Gastrocnemius medialis (tissue), 4 donors: ENCODE measurements around the gene ANTXR1.

Experiments used
- POLR2A ChIP-seq, 2 donors: fragments of 450-650 bp; IDR thresholded peaks; one replicate each; pipeline ENCODE4 v1.6.1; 2017; ENCODE audit warnings: antibody characterized with exemption in 2 of 2, mild to moderate bottlenecking in 2 of 2, moderate library complexity in 2 of 2
- TF ChIP-seq, protein P1 (sequence below), 5 experiments: fragments of 450-650 bp in 3 of 5; fragments of 200-600 bp in 2 of 5; sonication (generic) in 2 of 5; IDR thresholded peaks in 4 of 5; conservative IDR thresholded peaks in 1 of 5; 1 replicate in 4 of 5; 2 replicates in 1 of 5; pipeline ENCODE4 v1.5.1; 2016 to 2019; ENCODE audit warnings: antibody characterized with exemption in 5 of 5, mild to moderate bottlenecking in 3 of 5, moderate library complexity in 3 of 5

DNA sequence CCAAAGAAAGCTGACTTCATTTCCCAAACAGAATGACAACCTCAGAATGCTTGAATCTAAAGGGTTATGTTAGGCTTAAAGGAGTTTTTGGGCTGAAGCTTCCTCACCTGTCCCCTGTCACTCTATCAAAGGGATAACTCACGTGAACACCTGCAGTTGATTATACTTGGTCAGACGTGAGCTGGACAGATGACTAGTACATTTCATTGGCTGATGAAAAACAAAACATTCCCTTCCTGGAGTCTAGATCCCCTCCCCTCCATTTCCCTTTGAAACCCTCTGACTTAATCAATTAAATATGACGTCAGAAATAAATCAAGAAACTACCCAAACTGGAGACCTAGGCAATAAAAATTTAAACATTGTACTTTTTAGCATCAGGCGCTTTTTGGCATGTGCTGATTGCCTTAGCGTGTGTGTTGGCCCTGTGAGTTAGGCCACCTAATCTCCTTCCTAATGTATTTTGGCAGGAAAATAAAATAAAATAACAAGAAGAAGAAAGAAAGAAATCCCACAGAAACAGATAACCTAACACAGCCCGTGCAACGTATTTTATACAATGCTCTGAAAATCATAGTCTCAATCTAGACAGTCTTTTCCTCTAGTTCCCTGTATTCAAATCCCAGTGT is 159.0 kb downstream of the ANTXR1 start:
- no peak for TF ChIP-seq POLR2A (IDR thresholded peaks at IDR 0.05)
- TF ChIP-seq, protein P1, sequence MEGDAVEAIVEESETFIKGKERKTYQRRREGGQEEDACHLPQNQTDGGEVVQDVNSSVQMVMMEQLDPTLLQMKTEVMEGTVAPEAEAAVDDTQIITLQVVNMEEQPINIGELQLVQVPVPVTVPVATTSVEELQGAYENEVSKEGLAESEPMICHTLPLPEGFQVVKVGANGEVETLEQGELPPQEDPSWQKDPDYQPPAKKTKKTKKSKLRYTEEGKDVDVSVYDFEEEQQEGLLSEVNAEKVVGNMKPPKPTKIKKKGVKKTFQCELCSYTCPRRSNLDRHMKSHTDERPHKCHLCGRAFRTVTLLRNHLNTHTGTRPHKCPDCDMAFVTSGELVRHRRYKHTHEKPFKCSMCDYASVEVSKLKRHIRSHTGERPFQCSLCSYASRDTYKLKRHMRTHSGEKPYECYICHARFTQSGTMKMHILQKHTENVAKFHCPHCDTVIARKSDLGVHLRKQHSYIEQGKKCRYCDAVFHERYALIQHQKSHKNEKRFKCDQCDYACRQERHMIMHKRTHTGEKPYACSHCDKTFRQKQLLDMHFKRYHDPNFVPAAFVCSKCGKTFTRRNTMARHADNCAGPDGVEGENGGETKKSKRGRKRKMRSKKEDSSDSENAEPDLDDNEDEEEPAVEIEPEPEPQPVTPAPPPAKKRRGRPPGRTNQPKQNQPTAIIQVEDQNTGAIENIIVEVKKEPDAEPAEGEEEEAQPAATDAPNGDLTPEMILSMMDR (IDR thresholded peaks at IDR 0.05 in 4 of 5, conservative IDR thresholded peaks at IDR 0.05 in 1 of 5): no peak
